ENCODE results near the gene ZNF764. TPM values are rescaled to one million over a fixed set of nuclear protein-coding genes. Genes with fewer than 3 reads are reported as not detected.

ZNF764 gene
- total RNA-seq, 4 donors from 2014 or later: 17.9 to 48.0 (median 23.2) TPM

GRCh38 chr16:30567160-30567990 lies 9.2 kb upstream of the ZNF764 start:
- TF ChIP-seq POLR2A (IDR thresholded peaks at IDR 0.05) (no peak), EP300 (IDR thresholded peaks at IDR 0.05; ENCODE audit: low read depth) (no peak), CTCF (IDR thresholded peaks at IDR 0.05) (no peak), POLR2AphosphoS5 (IDR thresholded peaks at IDR 0.05) (no peak)
- no peaks in the 10 kb centered on the region for H3K27me3 ChIP-seq
- no peak for DNase-seq
- intact Hi-C loops (cut with DNase I; ENCODE audit: low total_unique reads): no loop called here
- in situ Hi-C loops (cut with MboI; ENCODE audit: low pct_ligation_motif_present in 1 of 4, low pct_unique_long_range_greater_than_20kb in 1 of 4, low sequenced_read_pairs in 3 of 4): loop anchor here in 1 of 4 donors (25.0 kb wide), 1 partner anchor 130 kb away; the partner anchor contains the start of genes DCTPP1 and SEPHS2
- no peaks in the 10 kb centered on the region for H3K36me3 ChIP-seq
- WGBS, 2 donors (ENCODE audit: low coverage in 1 of 2): 68 to 76% methylated on average over 5 to 14 of the region's 14 CpGs
- peak overlapping the region; percentile 29 to 69 (median 38) for H3K27ac ChIP-seq
- no peaks in the 10 kb centered on the region for H3K9me3 ChIP-seq
- H3K4me1 ChIP-seq: peaks cover 8 to 28% (median 20%) of the 10 kb centered on the region in 4 donors
- no peak overlapping the region for H3K4me3 ChIP-seq

- no peaks in the 10 kb centered on the region for H3K36me3 ChIP-seq
- no peak overlapping the region for H3K27ac ChIP-seq
- in situ Hi-C loops (cut with MboI; ENCODE audit: low pct_ligation_motif_present in 1 of 4, low pct_unique_long_range_greater_than_20kb in 1 of 4, low sequenced_read_pairs in 3 of 4) (loop anchor here in 1 of 4 donors (25.0 kb wide), 1 partner anchor 129 kb away; the partner anchor contains the start of genes DCTPP1 and SEPHS2), intact Hi-C loops (cut with DNase I; ENCODE audit: low total_unique reads) (no loop called here)
- TF ChIP-seq POLR2A (IDR thresholded peaks at IDR 0.05): no peak
- TF ChIP-seq POLR2AphosphoS5 (IDR thresholded peaks at IDR 0.05): no peak
- no peak for TF ChIP-seq EP300 (IDR thresholded peaks at IDR 0.05; ENCODE audit: low read depth)
- no peak for TF ChIP-seq CTCF (IDR thresholded peaks at IDR 0.05)
- DNase-seq: no peak
- H3K9me3 ChIP-seq: no peaks in the 10 kb centered on the region
- 88 to 89% methylated on average over 1 to 4 of the region's 4 CpGs for WGBS, 2 donors (ENCODE audit: low coverage in 1 of 2)
- no peak overlapping the region for H3K4me3 ChIP-seq
- H3K27me3 ChIP-seq: no peaks in the 10 kb centered on the region
- H3K4me1 ChIP-seq: peaks cover 5 to 29% (median 24%) of the 10 kb centered on the region in 4 donors
Measured at GRCh38 chr16:30566531-30566930, 8.4 kb upstream of the ZNF764 start.

DNA sequence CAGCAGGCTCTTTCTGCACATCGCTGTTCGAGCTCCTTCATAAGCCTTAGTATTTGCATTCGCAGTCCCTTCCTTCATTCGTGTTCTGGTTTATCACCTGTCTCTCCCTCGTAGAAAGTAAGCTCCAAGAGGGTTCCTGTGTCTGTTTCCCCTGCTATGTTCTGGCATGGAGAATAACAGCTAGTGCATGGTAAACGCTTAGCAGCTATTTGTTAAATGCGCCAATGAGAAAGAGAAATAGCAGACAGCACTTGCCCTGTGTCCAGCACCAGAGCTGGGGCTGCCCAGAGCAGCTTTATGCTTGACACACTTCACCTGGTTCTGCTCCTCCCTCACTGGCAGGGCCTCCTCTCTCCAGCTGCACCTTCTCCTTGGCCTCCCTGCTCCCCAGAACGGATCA lies 7.8 kb upstream of the ZNF764 start:
- Histone ChIP-seq H3K4me1 (peaks cover 5 to 33% (median 26%) of the 10 kb centered on the region in 4 donors), H3K27me3 (no peaks in the 10 kb centered on the region), H3K4me3 (no peak overlapping the region), H3K27ac (no peak overlapping the region), H3K9me3 (no peaks in the 10 kb centered on the region), H3K36me3 (no peaks in the 10 kb centered on the region)
- intact Hi-C loops (cut with DNase I; ENCODE audit: low total_unique reads) (no loop called here), in situ Hi-C loops (cut with MboI; ENCODE audit: low pct_ligation_motif_present in 1 of 4, low pct_unique_long_range_greater_than_20kb in 1 of 4, low sequenced_read_pairs in 3 of 4) (loop anchor here in 1 of 4 donors (25.0 kb wide), 1 partner anchor 129 kb away; the partner anchor contains the start of genes DCTPP1 and SEPHS2)
- DNase-seq: no peak
- TF ChIP-seq EP300 (IDR thresholded peaks at IDR 0.05; ENCODE audit: low read depth) (no peak), POLR2AphosphoS5 (IDR thresholded peaks at IDR 0.05) (no peak), CTCF (IDR thresholded peaks at IDR 0.05) (no peak), POLR2A (IDR thresholded peaks at IDR 0.05) (no peak)
- 39 to 73% methylated on average over 3 to 8 of the region's 8 CpGs for WGBS, 2 donors (ENCODE audit: low coverage in 1 of 2)

DNA sequence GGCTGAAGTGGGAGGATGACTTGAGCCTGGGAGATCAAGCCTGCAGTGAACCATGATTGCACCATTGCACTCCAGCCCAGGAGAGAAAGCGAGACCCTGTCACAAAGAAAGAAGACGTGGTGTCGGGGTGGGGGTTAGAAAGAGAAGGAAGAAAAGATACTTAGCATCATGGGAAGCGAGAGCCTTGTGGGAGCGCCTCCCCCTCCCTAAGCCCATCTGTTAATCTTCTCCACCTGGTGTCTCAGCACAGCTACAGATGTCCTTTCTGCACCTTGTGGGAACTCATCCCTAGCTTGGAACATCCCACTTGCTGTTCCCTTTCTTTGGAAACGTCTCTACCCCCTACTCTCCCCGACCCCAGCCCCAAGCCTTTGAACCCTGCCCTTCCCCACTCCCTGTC lies 7.4 kb upstream of the ZNF764 start:
- Histone ChIP-seq H3K27me3 (no peaks in the 10 kb centered on the region), H3K4me1 (peaks cover 5 to 33% (median 27%) of the 10 kb centered on the region in 4 donors), H3K9me3 (no peaks in the 10 kb centered on the region), H3K36me3 (no peaks in the 10 kb centered on the region), H3K27ac (no peak overlapping the region), H3K4me3 (no peak overlapping the region)
- in situ Hi-C loops (cut with MboI; ENCODE audit: low pct_ligation_motif_present in 1 of 4, low pct_unique_long_range_greater_than_20kb in 1 of 4, low sequenced_read_pairs in 3 of 4): loop anchor here in 1 of 4 donors (25.0 kb wide), 1 partner anchor 128 kb away; the partner anchor contains the start of genes DCTPP1 and SEPHS2
- 70 to 73% methylated on average over 2 to 7 of the region's 7 CpGs for WGBS, 2 donors (ENCODE audit: low coverage in 1 of 2)
- DNase-seq: no peak
- TF ChIP-seq POLR2A (IDR thresholded peaks at IDR 0.05) (no peak), EP300 (IDR thresholded peaks at IDR 0.05; ENCODE audit: low read depth) (no peak), CTCF (IDR thresholded peaks at IDR 0.05) (no peak), POLR2AphosphoS5 (IDR thresholded peaks at IDR 0.05) (no peak)
- intact Hi-C loops (cut with DNase I; ENCODE audit: low total_unique reads): no loop called here

Data from transverse colon (tissue), 4 donors.